WI38 (cell line): ENCODE results near the gene OR8B4.
"Not testable (repeated sequence)": the region's sequence is repeated elsewhere in the genome, so short reads cannot be mapped to it uniquely, and the experiment has no call there.

ENCODE experiments used
- H3K4me3 ChIP-seq: 2 replicates; pipeline ENCODE4 v1.5.1; 2011; ENCODE audit warnings: low read depth, mild to moderate bottlenecking, control low read depth, low read length
- CTCF ChIP-seq: IDR thresholded peaks from 2 replicates; pipeline ENCODE4 v1.5.1; 2012; ENCODE audit warnings: low read depth, mild to moderate bottlenecking, control low read depth, low read length

The OR8B4 gene

GRCh38 chr11:124463324-124463723, 38.7 kb upstream of the OR8B4 start:
- TF ChIP-seq CTCF, result no peak

GRCh38 chr11:124460459-124460858, 35.8 kb upstream of the OR8B4 start:
- H3K4me3 ChIP-seq, result no peak overlapping the region
- no peak for TF ChIP-seq CTCF

More at GRCh38 chr11:124463324-124463723, 38.7 kb upstream of the OR8B4 start:
- no peak overlapping the region for H3K4me3 ChIP-seq

GRCh38 chr11:124459379-124459778, 34.7 kb upstream of the OR8B4 start:
- H3K4me3 ChIP-seq, result not testable (repeated sequence)

GRCh38 chr11:124454552-124454951, 29.9 kb upstream of the OR8B4 start:
- no peak for TF ChIP-seq CTCF
- no peak overlapping the region for H3K4me3 ChIP-seq

- H3K4me3 ChIP-seq, result no peak overlapping the region
- TF ChIP-seq CTCF, result no peak
Measured at GRCh38 chr11:124446916-124447315, 22.2 kb upstream of the OR8B4 start.

- TF ChIP-seq CTCF, result no peak
Measured at GRCh38 chr11:124445646-124446150, 21.0 kb upstream of the OR8B4 start, which contains the start of gene OR8B8. OR8B8 (minus strand) TSS chr11:124445696; CDS start chr11:124441085, 4,611 bp downstream.

GRCh38 chr11:124442847-124443246, 18.2 kb upstream of the OR8B4 start:
- no peak overlapping the region for H3K4me3 ChIP-seq
- TF ChIP-seq CTCF, result no peak

More at GRCh38 chr11:124445646-124446150, 21.0 kb upstream of the OR8B4 start, which contains the start of gene OR8B8:
- no peak within 1 kb of the TSS for H3K4me3 ChIP-seq

GRCh38 chr11:124442442-124442841, 17.8 kb upstream of the OR8B4 start:
- TF ChIP-seq CTCF, result no peak
- no peak overlapping the region for H3K4me3 ChIP-seq
